ENCODE results near the gene MYH10.

Gene MYH10

GRCh38 chr17:8482546-8482945 is 148.0 kb downstream of the MYH10 start:
- no peaks in the 10 kb centered on the region for H3K4me1 Mint-ChIP-seq
- H3K9me3 Mint-ChIP-seq: peaks cover 10% of the 10 kb centered on the region
- no peak overlapping the region for H3K27ac Mint-ChIP-seq

GRCh38 chr17:8481703-8482102 is 148.8 kb downstream of the MYH10 start:
- H3K9me3 Mint-ChIP-seq: peaks cover 10% of the 10 kb centered on the region
- H3K27me3 Mint-ChIP-seq (ENCODE audit: low read depth): no peaks in the 10 kb centered on the region
- H3K27ac Mint-ChIP-seq: no peak overlapping the region
- H3K4me1 Mint-ChIP-seq: no peaks in the 10 kb centered on the region
- H3K4me3 Mint-ChIP-seq: no peak overlapping the region
- peaks cover 89% of the 10 kb centered on the region for H3K36me3 Mint-ChIP-seq (ENCODE audit: low read depth)
- no peak for TF ChIP-seq CTCF (IDR thresholded peaks at IDR 0.05; ENCODE audit: unreplicated experiment in 3 of 3)

More at GRCh38 chr17:8482546-8482945, 148.0 kb downstream of the MYH10 start:
- peaks cover 94% of the 10 kb centered on the region for H3K36me3 Mint-ChIP-seq (ENCODE audit: low read depth)
- no peak overlapping the region for H3K4me3 Mint-ChIP-seq
- no peaks in the 10 kb centered on the region for H3K27me3 Mint-ChIP-seq (ENCODE audit: low read depth)
- no peak for TF ChIP-seq CTCF (IDR thresholded peaks at IDR 0.05; ENCODE audit: unreplicated experiment in 3 of 3)

GRCh38 chr17:8481089-8481488 is 149.4 kb downstream of the MYH10 start:
- H3K9me3 Mint-ChIP-seq: peaks cover 10% of the 10 kb centered on the region

GRCh38 chr17:8480011-8480976 is 150.2 kb downstream of the MYH10 start:
- peaks cover 90% of the 10 kb centered on the region for H3K36me3 Mint-ChIP-seq (ENCODE audit: low read depth)
- no peaks in the 10 kb centered on the region for H3K27me3 Mint-ChIP-seq (ENCODE audit: low read depth)
- H3K9me3 Mint-ChIP-seq: peaks cover 10% of the 10 kb centered on the region
- peak overlapping the region in 1 of 3 experiments; percentile 13 for H3K27ac Mint-ChIP-seq
- H3K4me3 Mint-ChIP-seq: no peak overlapping the region
- TF ChIP-seq CTCF (IDR thresholded peaks at IDR 0.05; ENCODE audit: unreplicated experiment in 3 of 3): no peak
- H3K4me1 Mint-ChIP-seq: no peaks in the 10 kb centered on the region

More at GRCh38 chr17:8481089-8481488, 149.4 kb downstream of the MYH10 start:
- Mint-ChIP-seq H3K4me3 (no peak overlapping the region), H3K27me3 (ENCODE audit: low read depth) (no peaks in the 10 kb centered on the region), H3K36me3 (ENCODE audit: low read depth) (peaks cover 90% of the 10 kb centered on the region), H3K27ac (no peak overlapping the region), H3K4me1 (no peaks in the 10 kb centered on the region)
- no peak for TF ChIP-seq CTCF (IDR thresholded peaks at IDR 0.05; ENCODE audit: unreplicated experiment in 3 of 3)

- Mint-ChIP-seq H3K27me3 (ENCODE audit: low read depth) (no peaks in the 10 kb centered on the region), H3K9me3 (peaks cover 4% of the 10 kb centered on the region), H3K4me1 (no peaks in the 10 kb centered on the region), H3K36me3 (ENCODE audit: low read depth) (peaks cover 89% of the 10 kb centered on the region), H3K27ac (peak overlapping the region in 1 of 3 experiments; percentile 13), H3K4me3 (no peak overlapping the region)
- no peak for TF ChIP-seq CTCF (IDR thresholded peaks at IDR 0.05; ENCODE audit: unreplicated experiment in 3 of 3)
These were observed 151.0 kb downstream of the MYH10 start for GRCh38 chr17:8479431-8479947.
